GM06990 (cell line): ENCODE measurements around the gene GSK3A.

Experiments
- DNase-seq: peaks from one replicate; pipeline ENCODE4 v3.0.0-alpha.2; 2011; ENCODE audit not compliant: insufficient read length; ENCODE audit errors: extremely low read depth
- H3K27me3 ChIP-seq: replicated peaks from 2 replicates; pipeline ENCODE4 v1.6.0; 2011; ENCODE audit warnings: low read length; ENCODE audit not compliant: control insufficient read depth, insufficient read depth
- H3K36me3 ChIP-seq: 2 replicates; pipeline ENCODE4 v1.5.1; 2011; ENCODE audit warnings: low read length; ENCODE audit not compliant: control insufficient read depth, insufficient read depth
- H3K4me3 ChIP-seq: replicated peaks from 2 replicates; pipeline ENCODE4 v1.5.1; 2011; ENCODE audit warnings: low read depth, mild to moderate bottlenecking, control low read depth, low read length
- CTCF ChIP-seq: IDR thresholded peaks from 2 replicates; pipeline ENCODE4 v1.5.1; 2011; ENCODE audit warnings: low read length, control low read depth, mild to moderate bottlenecking, inconsistent platforms; ENCODE audit not compliant: insufficient read depth, poor library complexity, severe bottlenecking

The GSK3A gene

GRCh38 chr19:42242512-42243409, at the start of gene GSK3A:
Gene GSK3A, minus strand, starts transcription at chr19:42242602. Its CDS starts 137 bp downstream, at chr19:42242465.
- Histone ChIP-seq H3K4me3 (peak within 1 kb of the TSS; percentile 94), H3K36me3 (peaks cover 8% of the 10 kb centered on the region), H3K27me3 (no peaks in the 10 kb centered on the region)
- TF ChIP-seq CTCF: no peak
- peak; percentile 98 for DNase-seq

GRCh38 chr19:42291435-42291810, 49.0 kb upstream of the GSK3A start:
- H3K4me3 ChIP-seq: no peak overlapping the region
- H3K36me3 ChIP-seq: peaks cover 62% of the 10 kb centered on the region
- DNase-seq: no peak
- no peak for TF ChIP-seq CTCF
- no peaks in the 10 kb centered on the region for H3K27me3 ChIP-seq

GRCh38 chr19:42290523-42291434, 48.4 kb upstream of the GSK3A start:
- peak; percentile 81 for TF ChIP-seq CTCF
- Histone ChIP-seq H3K36me3 (peaks cover 59% of the 10 kb centered on the region), H3K27me3 (no peaks in the 10 kb centered on the region), H3K4me3 (no peak overlapping the region)
- DNase-seq: no peak

GRCh38 chr19:42290136-42290522, 47.7 kb upstream of the GSK3A start:
- Histone ChIP-seq H3K27me3 (no peaks in the 10 kb centered on the region), H3K36me3 (peaks cover 56% of the 10 kb centered on the region), H3K4me3 (no peak overlapping the region)
- no peak for DNase-seq
- TF ChIP-seq CTCF: no peak

- Histone ChIP-seq H3K27me3 (no peaks in the 10 kb centered on the region), H3K36me3 (peaks cover 54% of the 10 kb centered on the region), H3K4me3 (no peak overlapping the region)
- TF ChIP-seq CTCF: no peak
- peak; percentile 3 for DNase-seq
These were observed 47.2 kb upstream of the GSK3A start for GRCh38 chr19:42289556-42290041.
